Keratinocyte (primary cell): ENCODE measurements around the gene WFDC8. TPM values are rescaled to one million over a fixed set of nuclear protein-coding genes. Genes with fewer than 3 reads are reported as not detected.

Source experiments
- DNase-seq: peaks from one replicate; pipeline ENCODE4 v3.0.0-alpha.2; 2011; ENCODE audit warnings: low read depth, missing footprints, low spot score
- FAIRE-seq: peaks from 2 replicates; lab custom pipeline; 2011; peaks lifted over from hg19 to GRCh38; lab: Jason Lieb, UNC
- H2AFZ ChIP-seq: 2 replicates; pipeline ENCODE4 v1.6.0; 2012; ENCODE audit warnings: low read length, control low read depth, inconsistent platforms; ENCODE audit not compliant: control insufficient read depth
- H3K27ac ChIP-seq: 2 replicates; pipeline ENCODE4 v1.5.1; 2011; ENCODE audit warnings: low read length; ENCODE audit not compliant: control insufficient read depth, insufficient read depth
- H3K27me3 ChIP-seq: 3 replicates; pipeline ENCODE4 v1.6.0; 2011; ENCODE audit warnings: low read length; ENCODE audit not compliant: control insufficient read depth, insufficient read depth; ENCODE audit errors: extremely low read depth
- H3K36me3 ChIP-seq, 2 experiments: 2 replicates in 1 of 2; 3 replicates in 1 of 2; pipeline ENCODE4 v1.5.1; 2011; ENCODE audit warnings: low read length in 2 of 2, mild to moderate bottlenecking in 1 of 2; ENCODE audit not compliant: control insufficient read depth in 2 of 2, insufficient read depth in 2 of 2; ENCODE audit errors: extremely low read depth in 1 of 2
- H3K4me1 ChIP-seq: 3 replicates; pipeline ENCODE4 v1.5.1; 2011; ENCODE audit warnings: low read length; ENCODE audit not compliant: control insufficient read depth, insufficient read depth; ENCODE audit errors: extremely low read depth
- H3K4me2 ChIP-seq: 3 replicates; pipeline ENCODE4 v1.6.0; 2011; ENCODE audit warnings: low read depth, low read length; ENCODE audit not compliant: control insufficient read depth, insufficient read depth; ENCODE audit errors: extremely low read depth
- H3K4me3 ChIP-seq, 3 experiments: fragments of 200-600 bp in 1 of 3; sonication (generic) in 1 of 3; 2 replicates in 2 of 3; 3 replicates in 1 of 3; pipeline ENCODE4 v1.5.1; 2011 to 2016; ENCODE audit warnings: low read length in 3 of 3, mild to moderate bottlenecking in 3 of 3, control low read depth in 2 of 3, inconsistent platforms in 1 of 3, low read depth in 1 of 3, mixed read lengths in 1 of 3, mixed run types in 1 of 3, moderate library complexity in 1 of 3; ENCODE audit not compliant: control insufficient read depth in 2 of 3, insufficient read depth in 2 of 3; ENCODE audit errors: extremely low read depth in 1 of 3
- H3K79me2 ChIP-seq: 2 replicates; pipeline ENCODE4 v1.6.0; 2012; ENCODE audit warnings: low read length; ENCODE audit not compliant: control insufficient read depth, insufficient read depth
- H3K9ac ChIP-seq: 3 replicates; pipeline ENCODE4 v1.6.0; 2011; ENCODE audit warnings: low read length; ENCODE audit not compliant: control insufficient read depth, insufficient read depth; ENCODE audit errors: extremely low read depth
- H3K9me1 ChIP-seq: 3 replicates; pipeline ENCODE4 v1.6.0; 2011; ENCODE audit warnings: low read length; ENCODE audit not compliant: control insufficient read depth, insufficient read depth; ENCODE audit errors: extremely low read depth
- H3K9me3 ChIP-seq: 2 replicates; pipeline ENCODE4 v1.5.1; 2012; ENCODE audit warnings: low read depth, low read length; ENCODE audit not compliant: control insufficient read depth
- H4K20me1 ChIP-seq: 3 replicates; pipeline ENCODE4 v1.6.0; 2011; ENCODE audit warnings: low read length; ENCODE audit not compliant: control insufficient read depth, insufficient read depth; ENCODE audit errors: extremely low read depth
- CTCF ChIP-seq, 3 experiments: IDR thresholded peaks in 1 of 3; conservative IDR thresholded peaks in 1 of 3; optimal IDR thresholded peaks in 1 of 3; 2 replicates in 2 of 3; 3 replicates in 1 of 3; pipeline versions ENCODE3 to v1.5.1; 2011; ENCODE audit warnings: low read length in 3 of 3, mild to moderate bottlenecking in 3 of 3, moderate library complexity in 2 of 3, control low read depth in 1 of 3, inconsistent platforms in 1 of 3; ENCODE audit not compliant: insufficient read depth in 2 of 3; ENCODE audit errors: extremely low read depth in 1 of 3
- EZH2 ChIP-seq: IDR thresholded peaks from one replicate; pipeline ENCODE4 v1.6.1; 2012; ENCODE audit warnings: inconsistent platforms, mild to moderate bottlenecking, low read length, moderate library complexity
- dilution Hi-C: fragments of 300-500 bp; cut with MboI; formaldehyde crosslinking; loops from one replicate; pipeline ENCODE4 v1.7.0; 2020; ENCODE audit warnings: low sequenced_read_pairs; ENCODE audit not compliant: extremely low pct_ligation_motif_present
- polyA plus RNA-seq, 5 experiments: library from polyadenylated mRNA; depleted of rRNA in 3 of 5; stranded (reverse) in 3 of 5; stranded (forward) in 1 of 5; unstranded in 1 of 5; fragments of >200 nt; gene quantifications; 1 replicate in 1 of 5; 2 replicates in 3 of 5; 3 replicates in 1 of 5; pipeline versions ENCODE4 v1.2.1 to v1.2.3, GENCODE V29; 2011 to 2012; ENCODE audit warnings: missing spikeins in 2 of 5, low read depth in 1 of 5, low replicate concordance in 1 of 5

The WFDC8 gene
- polyA plus RNA-seq, 1 donor (not counting 4 experiments of a cell fraction or from before 2014, with no cell fraction given): not detected

- no peak for DNase-seq
- H3K27me3 ChIP-seq: peaks cover 18% of the 10 kb centered on the region
- H3K79me2 ChIP-seq: no peaks in the 10 kb centered on the region
- no peaks in the 10 kb centered on the region for H4K20me1 ChIP-seq
- no peaks in the 10 kb centered on the region for H3K9me1 ChIP-seq
- FAIRE-seq: no peak
- H2AFZ ChIP-seq: no peak overlapping the region
- H3K9ac ChIP-seq: no peak overlapping the region
- no peaks in the 10 kb centered on the region for H3K36me3 ChIP-seq
- H3K4me2 ChIP-seq: no peak overlapping the region
- no peak overlapping the region for H3K27ac ChIP-seq
- H3K4me1 ChIP-seq: no peaks in the 10 kb centered on the region
- TF ChIP-seq EZH2 (no peak), CTCF (optimal IDR thresholded peaks at IDR 0.05 in 1 of 3, IDR thresholded peaks at IDR 0.05 in 1 of 3, conservative IDR thresholded peaks at IDR 0.05 in 1 of 3; ENCODE audit: extremely low read depth in 1 of 3, insufficient read depth in 2 of 3, low read length in 3 of 3) (no peak)
- dilution Hi-C loops: no loop called here
- H3K4me3 ChIP-seq: no peak overlapping the region
- H3K9me3 ChIP-seq: no peaks in the 10 kb centered on the region
Observed at GRCh38 chr20:45593498-45593897, 14.4 kb upstream of the WFDC8 start.

DNA sequence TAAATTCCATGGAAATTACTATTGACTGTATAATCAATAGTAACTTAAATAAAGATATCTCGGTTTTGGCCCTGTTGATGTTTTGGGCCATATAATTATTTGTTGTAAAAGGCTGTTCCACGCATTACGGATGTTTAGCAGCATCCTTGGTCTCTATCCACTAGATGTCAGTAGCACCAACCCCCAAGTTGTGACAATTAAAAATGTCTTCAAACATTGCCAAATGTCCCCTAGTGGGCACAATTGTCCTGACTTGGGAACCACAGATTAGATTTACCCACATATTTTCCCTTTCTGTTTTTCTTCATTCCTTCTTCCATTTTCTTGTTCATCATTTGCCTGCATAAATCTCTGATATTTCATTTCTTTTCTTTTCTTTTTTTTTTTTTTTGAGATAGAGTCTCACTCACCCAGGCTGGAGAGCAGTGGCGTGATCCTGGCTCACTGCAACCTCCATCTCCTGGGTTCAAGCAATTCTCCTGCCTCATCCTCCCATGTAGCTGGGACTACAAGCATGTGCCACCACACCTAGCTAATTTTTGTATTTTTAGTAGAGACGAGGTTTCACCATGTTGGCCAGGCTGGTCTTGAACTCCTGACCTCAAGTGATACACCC lies 13.6 kb upstream of the WFDC8 start:
- Histone ChIP-seq H3K27me3 (peaks cover 15% of the 10 kb centered on the region), H3K79me2 (no peaks in the 10 kb centered on the region), H4K20me1 (no peaks in the 10 kb centered on the region), H3K36me3 (no peaks in the 10 kb centered on the region), H3K27ac (no peak overlapping the region), H3K9ac (no peak overlapping the region), H3K9me3 (no peaks in the 10 kb centered on the region), H2AFZ (no peak overlapping the region), H3K4me2 (no peak overlapping the region), H3K4me3 (no peak overlapping the region), H3K9me1 (no peaks in the 10 kb centered on the region), H3K4me1 (no peaks in the 10 kb centered on the region)
- TF ChIP-seq CTCF (optimal IDR thresholded peaks at IDR 0.05 in 1 of 3, IDR thresholded peaks at IDR 0.05 in 1 of 3, conservative IDR thresholded peaks at IDR 0.05 in 1 of 3; ENCODE audit: extremely low read depth in 1 of 3, insufficient read depth in 2 of 3, low read length in 3 of 3): peak; percentile 69 to 76 (median 72)
- TF ChIP-seq EZH2: no peak
- dilution Hi-C loops: no loop called here
- DNase-seq: no peak
- peak; percentile 77 for FAIRE-seq
